HG03066 (cell line): Measurements from ENCODE around the gene GKN2.
"Not testable (repeated sequence)": the region's sequence is repeated elsewhere in the genome, so short reads cannot be mapped to it uniquely, and the experiment has no call there.

Source experiments
- ATAC-seq: cut with Tn5 transposase; IDR thresholded peaks from one replicate; pipeline ENCODE4 v1.9.1; 2021; ENCODE audit warnings: low read depth; ENCODE audit not compliant: unreplicated experiment

The GKN2 gene

DNA sequence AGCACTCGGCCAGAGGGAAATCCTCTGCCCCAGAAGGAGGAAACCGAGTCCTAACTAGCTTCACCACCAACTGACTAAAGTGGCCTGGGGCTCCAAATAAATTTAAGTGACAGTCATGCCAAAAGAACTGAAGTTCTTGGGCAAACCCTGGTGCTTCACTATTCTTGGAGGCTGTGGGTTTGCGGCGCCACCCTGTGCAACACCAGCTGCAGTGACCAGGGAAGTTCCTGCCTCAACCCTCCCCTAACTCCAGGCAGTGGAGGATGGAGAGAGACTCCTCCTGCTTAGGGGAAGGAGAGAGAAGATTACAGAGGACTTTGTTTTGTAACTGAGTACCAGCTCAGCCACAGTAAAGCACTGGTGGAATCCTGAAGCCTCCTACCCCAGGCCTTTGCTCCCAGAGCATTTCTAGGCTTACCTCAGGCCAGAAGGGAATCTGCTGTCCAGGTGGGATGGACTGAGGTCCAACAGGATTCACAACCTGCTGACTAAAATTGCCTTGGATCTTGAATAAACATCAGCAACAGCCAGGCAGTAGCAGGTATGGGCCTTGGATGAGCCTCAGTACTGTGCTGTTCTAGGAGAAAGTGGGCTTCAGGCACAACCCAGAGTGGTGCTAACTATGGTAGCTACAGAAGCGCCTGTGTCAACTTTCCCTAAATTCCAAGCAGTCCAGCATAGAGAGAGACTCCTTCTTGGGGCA lies 52.0 kb downstream of the GKN2 start:
- ATAC-seq, result no peak

DNA sequence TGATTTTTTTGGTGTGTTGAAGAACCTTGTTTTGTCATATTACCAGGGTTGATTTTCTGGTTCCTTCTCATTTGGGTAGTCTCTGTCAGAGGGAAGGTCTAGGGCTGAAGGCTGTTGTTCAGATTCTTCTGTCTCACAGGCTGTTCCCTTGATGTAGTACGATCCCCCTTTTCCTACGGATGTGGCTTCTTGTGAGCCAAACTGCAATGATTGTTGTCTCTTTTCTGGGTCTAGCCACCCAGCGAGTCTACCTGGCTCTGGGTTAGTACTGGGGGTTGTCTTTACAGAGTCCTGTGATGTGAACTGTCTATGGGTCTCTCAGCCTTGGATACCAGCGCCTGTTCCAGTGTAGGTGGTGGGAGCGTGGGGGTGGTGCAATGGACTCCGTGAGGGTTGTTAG lies 56.7 kb downstream of the GKN2 start:
- not testable (repeated sequence) for ATAC-seq
